ENCODE data around the gene IL17RD. TPM values are rescaled to one million over a fixed set of nuclear protein-coding genes. Genes with fewer than 3 reads are reported as not detected.

The IL17RD gene
- total RNA-seq, 1 donor from 2014 or later, result 10.7 TPM

DNA sequence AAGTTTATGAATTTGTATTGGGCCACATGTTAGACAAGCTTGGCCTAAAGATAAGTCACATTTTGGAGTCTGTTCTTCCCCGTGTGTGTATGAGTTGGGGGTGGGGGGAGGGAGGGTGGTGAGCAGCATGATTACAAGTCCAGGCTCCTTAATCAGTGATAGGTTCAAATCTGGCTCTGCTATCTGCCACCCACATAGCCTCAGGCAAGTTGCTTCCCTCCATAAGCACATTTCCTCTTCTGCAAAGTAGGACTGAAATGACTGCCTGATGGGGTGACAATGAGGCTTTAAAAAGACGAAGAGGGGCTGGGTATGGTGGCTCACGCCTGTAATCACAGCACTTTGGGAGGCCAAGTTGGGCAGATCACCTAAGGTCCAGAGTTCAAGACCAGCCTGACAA is 105.7 kb downstream of the IL17RD start:
- DNase-seq (ENCODE audit: low spot score), result no peak
- TF ChIP-seq, protein P1, sequence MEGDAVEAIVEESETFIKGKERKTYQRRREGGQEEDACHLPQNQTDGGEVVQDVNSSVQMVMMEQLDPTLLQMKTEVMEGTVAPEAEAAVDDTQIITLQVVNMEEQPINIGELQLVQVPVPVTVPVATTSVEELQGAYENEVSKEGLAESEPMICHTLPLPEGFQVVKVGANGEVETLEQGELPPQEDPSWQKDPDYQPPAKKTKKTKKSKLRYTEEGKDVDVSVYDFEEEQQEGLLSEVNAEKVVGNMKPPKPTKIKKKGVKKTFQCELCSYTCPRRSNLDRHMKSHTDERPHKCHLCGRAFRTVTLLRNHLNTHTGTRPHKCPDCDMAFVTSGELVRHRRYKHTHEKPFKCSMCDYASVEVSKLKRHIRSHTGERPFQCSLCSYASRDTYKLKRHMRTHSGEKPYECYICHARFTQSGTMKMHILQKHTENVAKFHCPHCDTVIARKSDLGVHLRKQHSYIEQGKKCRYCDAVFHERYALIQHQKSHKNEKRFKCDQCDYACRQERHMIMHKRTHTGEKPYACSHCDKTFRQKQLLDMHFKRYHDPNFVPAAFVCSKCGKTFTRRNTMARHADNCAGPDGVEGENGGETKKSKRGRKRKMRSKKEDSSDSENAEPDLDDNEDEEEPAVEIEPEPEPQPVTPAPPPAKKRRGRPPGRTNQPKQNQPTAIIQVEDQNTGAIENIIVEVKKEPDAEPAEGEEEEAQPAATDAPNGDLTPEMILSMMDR (IDR thresholded peaks at IDR 0.05; ENCODE audit: unreplicated experiment), result no peak
- H3K4me1 Mint-ChIP-seq (ENCODE audit: unreplicated experiment), result peaks cover 29% of the 10 kb centered on the region
- H3K36me3 Mint-ChIP-seq (ENCODE audit: low read depth, unreplicated experiment), result peaks cover 7% of the 10 kb centered on the region
- no peak overlapping the region for H3K4me3 Mint-ChIP-seq (ENCODE audit: unreplicated experiment)
- H3K9me3 Mint-ChIP-seq (ENCODE audit: unreplicated experiment), result no peaks in the 10 kb centered on the region
- H3K27me3 Mint-ChIP-seq (ENCODE audit: unreplicated experiment), result peaks cover 7% of the 10 kb centered on the region
- H3K27ac Mint-ChIP-seq (ENCODE audit: unreplicated experiment), result no peak overlapping the region

DNA sequence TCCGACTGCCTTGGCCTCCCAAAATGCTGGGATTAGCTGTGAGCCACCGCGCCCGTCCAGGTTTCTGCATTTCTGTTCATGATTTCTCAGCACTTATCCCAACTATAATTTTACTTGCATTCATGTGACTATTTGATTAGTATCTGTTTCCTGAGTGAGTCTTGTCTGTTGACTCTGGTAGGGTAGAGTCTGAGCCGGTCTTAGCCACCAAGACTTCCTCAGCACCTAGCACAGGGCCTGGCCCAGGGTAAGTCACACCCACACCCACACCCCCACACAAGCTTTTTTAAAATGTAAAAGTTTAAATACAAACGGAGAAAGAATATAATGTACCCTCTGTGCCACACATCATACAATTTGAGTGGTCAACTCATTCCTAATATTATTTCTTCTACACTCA is 107.8 kb downstream of the IL17RD start:
- no peaks in the 10 kb centered on the region for H3K9me3 Mint-ChIP-seq (ENCODE audit: unreplicated experiment)
- H3K4me3 Mint-ChIP-seq (ENCODE audit: unreplicated experiment), result no peak overlapping the region
- DNase-seq (ENCODE audit: low spot score), result no peak

DNA sequence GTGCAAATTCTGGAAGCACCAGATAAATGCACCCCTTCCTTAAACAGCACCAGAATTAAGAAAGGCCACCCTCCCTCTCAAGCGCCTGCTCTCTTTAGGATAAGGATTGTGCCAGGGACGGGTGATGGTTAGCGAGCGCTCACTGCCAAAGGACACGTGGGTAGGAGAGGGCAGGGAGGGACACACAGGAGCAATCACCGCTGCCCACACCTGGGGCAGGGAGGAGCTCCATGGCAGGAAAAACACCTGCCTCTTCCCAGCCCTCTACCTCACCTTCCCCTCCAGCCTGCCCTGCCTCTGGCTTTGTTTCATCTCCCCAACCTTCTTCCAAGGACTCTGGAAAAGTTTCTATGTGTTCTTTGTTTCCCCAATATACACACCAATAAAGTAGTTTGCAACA is 112.0 kb downstream of the IL17RD start:
- DNase-seq (ENCODE audit: low spot score), result no peak
- Mint-ChIP-seq H3K4me1 (ENCODE audit: unreplicated experiment) (peaks cover 13% of the 10 kb centered on the region), H3K27me3 (ENCODE audit: unreplicated experiment) (peaks cover 4% of the 10 kb centered on the region), H3K9me3 (ENCODE audit: unreplicated experiment) (no peaks in the 10 kb centered on the region), H3K27ac (ENCODE audit: unreplicated experiment) (no peak overlapping the region), H3K36me3 (ENCODE audit: low read depth, unreplicated experiment) (no peaks in the 10 kb centered on the region), H3K4me3 (ENCODE audit: unreplicated experiment) (no peak overlapping the region)
- TF ChIP-seq, protein P1 (IDR thresholded peaks at IDR 0.05; ENCODE audit: unreplicated experiment), result no peak

More for the DNA sequence above, 107.8 kb downstream of the IL17RD start:
- peaks cover 4% of the 10 kb centered on the region for H3K27me3 Mint-ChIP-seq (ENCODE audit: unreplicated experiment)
- no peaks in the 10 kb centered on the region for H3K36me3 Mint-ChIP-seq (ENCODE audit: low read depth, unreplicated experiment)
- H3K4me1 Mint-ChIP-seq (ENCODE audit: unreplicated experiment), result peaks cover 19% of the 10 kb centered on the region
- TF ChIP-seq, protein P1 (IDR thresholded peaks at IDR 0.05; ENCODE audit: unreplicated experiment), result no peak
- H3K27ac Mint-ChIP-seq (ENCODE audit: unreplicated experiment), result no peak overlapping the region

DNA sequence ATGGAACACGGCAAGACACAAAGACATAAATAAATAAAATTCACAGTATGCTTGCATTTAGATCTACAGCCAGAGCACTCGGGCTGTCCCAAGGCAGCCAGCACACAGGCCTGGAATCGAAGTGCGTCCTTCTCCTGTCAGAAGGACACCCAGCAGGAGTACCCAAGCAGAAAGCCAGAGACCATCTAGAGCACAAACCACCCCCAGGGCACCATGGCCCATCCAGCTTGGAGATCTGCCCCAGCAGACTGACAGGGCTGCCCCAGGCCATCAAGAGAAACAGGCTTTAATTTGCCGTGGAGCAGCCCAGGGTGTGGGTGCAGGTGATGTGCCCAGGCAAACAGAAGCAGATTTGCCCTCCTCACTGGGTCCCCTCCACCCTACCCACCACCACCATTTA is 112.5 kb downstream of the IL17RD start:
- no peak overlapping the region for H3K27ac Mint-ChIP-seq (ENCODE audit: unreplicated experiment)
- no peak for DNase-seq (ENCODE audit: low spot score)
- peaks cover 8% of the 10 kb centered on the region for H3K4me1 Mint-ChIP-seq (ENCODE audit: unreplicated experiment)
- H3K36me3 Mint-ChIP-seq (ENCODE audit: low read depth, unreplicated experiment), result no peaks in the 10 kb centered on the region
- H3K9me3 Mint-ChIP-seq (ENCODE audit: unreplicated experiment), result no peaks in the 10 kb centered on the region
- TF ChIP-seq, protein P1 (IDR thresholded peaks at IDR 0.05; ENCODE audit: unreplicated experiment), result no peak
- peaks cover 4% of the 10 kb centered on the region for H3K27me3 Mint-ChIP-seq (ENCODE audit: unreplicated experiment)
- H3K4me3 Mint-ChIP-seq (ENCODE audit: unreplicated experiment), result no peak overlapping the region

DNA sequence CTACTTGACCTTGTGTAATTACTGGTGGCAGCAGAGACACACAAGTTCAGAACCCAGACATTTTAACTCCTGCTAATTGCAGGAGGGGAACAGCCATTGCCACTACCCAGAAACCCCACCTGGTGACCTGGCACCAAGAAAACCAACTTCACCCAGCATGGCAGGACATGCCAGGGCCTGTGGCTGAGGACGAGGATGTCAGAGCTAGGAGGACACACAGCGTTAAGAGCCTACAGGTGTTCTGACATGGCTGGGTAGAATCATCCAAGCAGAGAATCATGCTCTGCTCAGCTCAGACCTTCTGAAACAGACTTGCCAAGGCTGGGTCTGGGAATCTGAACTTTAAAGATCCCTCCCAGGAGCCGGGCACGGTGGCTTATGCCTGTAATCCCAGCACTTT is 116.4 kb downstream of the IL17RD start:
- TF ChIP-seq, protein P1 (IDR thresholded peaks at IDR 0.05; ENCODE audit: unreplicated experiment), result no peak
- H3K27ac Mint-ChIP-seq (ENCODE audit: unreplicated experiment), result no peak overlapping the region
- no peaks in the 10 kb centered on the region for H3K4me1 Mint-ChIP-seq (ENCODE audit: unreplicated experiment)
- no peak for DNase-seq (ENCODE audit: low spot score)
- no peaks in the 10 kb centered on the region for H3K36me3 Mint-ChIP-seq (ENCODE audit: low read depth, unreplicated experiment)
- H3K9me3 Mint-ChIP-seq (ENCODE audit: unreplicated experiment), result no peaks in the 10 kb centered on the region
- peaks cover 3% of the 10 kb centered on the region for H3K27me3 Mint-ChIP-seq (ENCODE audit: unreplicated experiment)
- no peak overlapping the region for H3K4me3 Mint-ChIP-seq (ENCODE audit: unreplicated experiment)

All from endothelial cell (in vitro differentiated cells).